Measurements from ENCODE around the gene SHC1. TPM values are rescaled to one million over a fixed set of nuclear protein-coding genes. Genes with fewer than 3 reads are reported as not detected.

The SHC1 gene
- polyA plus RNA-seq, 1 of the 3 experiments (the other 2 are of a cell fraction): 338 TPM

GRCh38 chr1:155003227-155003765, 32.7 kb upstream of the SHC1 start:
- H3K4me2 ChIP-seq: peak overlapping the region; percentile 100
- POLR2A ChIA-PET: interaction anchor here (0.7 to 1.7 kb wide), 3 partner anchors 25 to 46 kb away, joined by 3 to 5 read pairs (median 5); no protein-coding TSS in a partner anchor
- no peaks in the 10 kb centered on the region for H3K27me3 ChIP-seq (ENCODE audit: insufficient read depth)
- H3K9me2 ChIP-seq: no peaks in the 10 kb centered on the region
- H3F3A ChIP-seq (replicated peaks; ENCODE audit: insufficient read depth): peaks cover 27% of the 10 kb centered on the region
- H3K4me1 ChIP-seq (ENCODE audit: control insufficient read depth in 1 of 2, insufficient read depth in 2 of 2, low read depth in 1 of 2, low read length in 1 of 2): peaks cover 19 to 33% of the 10 kb centered on the region in 2 experiments
- peaks cover 0 to 5% of the 10 kb centered on the region in 2 experiments for H3K36me3 ChIP-seq (replicated peaks in 1 of 2; ENCODE audit: control insufficient read depth in 1 of 2, insufficient read depth in 2 of 2, low read length in 1 of 2)
- DNase-seq: peak; percentile 65
- CTCF ChIA-PET: interaction anchor here (0.5 to 14.0 kb wide), 12 partner anchors 10 to 593 kb away, joined by 3 to 640 read pairs (median 4); partner anchors contain the start of genes CKS1B, FLAD1, LENEP and PBXIP1
- under 1% methylated on average over 24 of the region's 37 CpGs for WGBS (ENCODE audit: low lambda C conversion rate)
- H2AFZ ChIP-seq (ENCODE audit: low read depth): peak overlapping the region; percentile 70; the same call in 1 of the 2 replicates
- peak overlapping the region; percentile 79 to 95 for H3K4me3 ChIP-seq (ENCODE audit: low read depth in 2 of 2, low read length in 1 of 2)
- no peaks in the 10 kb centered on the region for H3K9me3 ChIP-seq
- H3K79me2 ChIP-seq (ENCODE audit: insufficient read depth): peaks cover 37% of the 10 kb centered on the region
- TF ChIP-seq NFIC (IDR thresholded peaks at IDR 0.05; ENCODE audit: borderline replicate concordance): peak; percentile 76
- TF ChIP-seq MAX (IDR thresholded peaks at IDR 0.05; ENCODE audit: low read depth): peak; percentile 36; the same call in 1 of the 2 replicates
- 0 out of 2 replicates have a peak, but pooled peaks have one; percentile 15 for TF ChIP-seq POLR2AphosphoS5 (IDR thresholded peaks at IDR 0.05; ENCODE audit: low read depth, low read length)
- 0 out of 2 replicates have a peak, but pooled peaks have one; percentile 20 for TF ChIP-seq TAF1 (IDR thresholded peaks at IDR 0.05; ENCODE audit: borderline replicate concordance, low read depth, low read length)
- TF ChIP-seq USF1 (IDR thresholded peaks at IDR 0.05; ENCODE audit: borderline replicate concordance, low read depth): no peak
- TF ChIP-seq PBX3 (IDR thresholded peaks at IDR 0.05): no peak
- no peak for TF ChIP-seq JUND (IDR thresholded peaks at IDR 0.05)
- H3K27ac ChIP-seq (ENCODE audit: low read depth in 2 of 2, low read length in 1 of 2): peak overlapping the region; percentile 72 to 96
- peak overlapping the region; percentile 86 for H3K9ac ChIP-seq
- no peaks in the 10 kb centered on the region; the same call in 1 of the 2 replicates for H4K20me1 ChIP-seq (ENCODE audit: insufficient read depth)

GRCh38 chr1:155002464-155003226, 32.1 kb upstream of the SHC1 start, which contains the start of gene ZBTB7B:
Gene ZBTB7B, plus strand, starts transcription at chr1:155002802. Its CDS starts 11,859 bp downstream, at chr1:155014661.
- WGBS (ENCODE audit: low lambda C conversion rate): under 1% methylated on average over 20 of the region's 35 CpGs
- TF ChIP-seq EZH2phosphoT487 (IDR thresholded peaks at IDR 0.05; ENCODE audit: borderline replicate concordance, low read depth) (no peak), RFX5 (IDR thresholded peaks at IDR 0.05; ENCODE audit: low read length) (no peak), SMC3 (IDR thresholded peaks at IDR 0.05; ENCODE audit: low read depth, low read length) (no peak), REST (IDR thresholded peaks at IDR 0.05; ENCODE audit: low read depth, low read length) (no peak), TEAD4 (IDR thresholded peaks at IDR 0.05; ENCODE audit: borderline replicate concordance, insufficient read depth) (no peak), RXRA (IDR thresholded peaks at IDR 0.05; ENCODE audit: borderline replicate concordance, low read depth) (no peak), USF2 (IDR thresholded peaks at IDR 0.05; ENCODE audit: borderline replicate concordance, low read depth, low read length) (no peak), FOXJ3 (CRISPR knock-in tag; IDR thresholded peaks at IDR 0.05) (no peak), EP300 (IDR thresholded peaks at IDR 0.05; ENCODE audit: borderline replicate concordance in 1 of 2, low read depth in 1 of 2, low read length in 1 of 2) (no peak), JUND (IDR thresholded peaks at IDR 0.05) (no peak), MXI1 (IDR thresholded peaks at IDR 0.05; ENCODE audit: low read depth, low read length) (no peak), RCOR1 (IDR thresholded peaks at IDR 0.05; ENCODE audit: low read length) (no peak)

More at GRCh38 chr1:155002464-155003226, 32.1 kb upstream of the SHC1 start, which contains the start of gene ZBTB7B:
- Histone ChIP-seq H4K20me1 (ENCODE audit: insufficient read depth) (no peaks in the 10 kb centered on the region; the same call in 1 of the 2 replicates), H3K4me1 (ENCODE audit: control insufficient read depth in 1 of 2, insufficient read depth in 2 of 2, low read depth in 1 of 2, low read length in 1 of 2) (peaks cover 19 to 33% of the 10 kb centered on the region in 2 experiments), H3K9me3 (no peaks in the 10 kb centered on the region), H3K9me2 (no peaks in the 10 kb centered on the region), H3K79me2 (ENCODE audit: insufficient read depth) (peaks cover 37% of the 10 kb centered on the region), H3K4me3 (ENCODE audit: low read depth in 2 of 2, low read length in 1 of 2) (peak within 1 kb of the TSS; percentile 79 to 95), H3K36me3 (replicated peaks in 1 of 2; ENCODE audit: control insufficient read depth in 1 of 2, insufficient read depth in 2 of 2, low read length in 1 of 2) (peaks cover 0 to 5% of the 10 kb centered on the region in 2 experiments), H3K27ac (ENCODE audit: low read depth in 2 of 2, low read length in 1 of 2) (peak within 1 kb of the TSS; percentile 92 to 96), H2AFZ (ENCODE audit: low read depth) (peak within 1 kb of the TSS; percentile 70; the same call in 1 of the 2 replicates), H3K27me3 (ENCODE audit: insufficient read depth) (no peaks in the 10 kb centered on the region), H3K4me2 (peak within 1 kb of the TSS; percentile 100), H3K9ac (peak within 1 kb of the TSS; percentile 86), H3F3A (replicated peaks; ENCODE audit: insufficient read depth) (peaks cover 27% of the 10 kb centered on the region)
- DNase-seq: no peak
- ChIA-PET CTCF (interaction anchor here (1.4 to 14.0 kb wide), 8 partner anchors 12 to 89 kb away, joined by 4 to 640 read pairs (median 10); partner anchors contain the start of genes CKS1B, FLAD1, PBXIP1 and PYGO2), POLR2A (no interaction called here)

Data from SK-N-SH (cell line).